Umbilical cord (tissue), 2 donors: Measurements from ENCODE around the gene OSBPL1A. TPM values are rescaled to one million over a fixed set of nuclear protein-coding genes. Genes with fewer than 3 reads are reported as not detected.

Experiments used
- DNase-seq: peaks from one replicate; pipeline ENCODE4 v3.0.0-alpha.2; 2015; ENCODE audit warnings: low spot score
- total RNA-seq: library from RNA; depleted of rRNA; stranded (reverse); fragments of >200 nt; gene quantifications from one replicate; pipeline ENCODE4 v1.2.3, GENCODE V29; 2014; ENCODE audit warnings: low replicate concordance; ENCODE audit not compliant: insufficient read depth

The OSBPL1A gene
- 47.2 TPM for total RNA-seq

GRCh38 chr18:24397694-24398368 is at the start of gene OSBPL1A:
TSS of gene OSBPL1A (minus strand) at chr18:24397824. CDS start at chr18:24377533, 20,291 bp downstream.
- DNase-seq, result peak; percentile 94

GRCh38 chr18:24446953-24447538 is 49.4 kb upstream of the OSBPL1A start:
- no peak for DNase-seq

GRCh38 chr18:24446453-24446852 is 48.8 kb upstream of the OSBPL1A start:
- DNase-seq, result no peak

GRCh38 chr18:24443870-24444269 is 46.2 kb upstream of the OSBPL1A start:
- no peak for DNase-seq

DNA sequence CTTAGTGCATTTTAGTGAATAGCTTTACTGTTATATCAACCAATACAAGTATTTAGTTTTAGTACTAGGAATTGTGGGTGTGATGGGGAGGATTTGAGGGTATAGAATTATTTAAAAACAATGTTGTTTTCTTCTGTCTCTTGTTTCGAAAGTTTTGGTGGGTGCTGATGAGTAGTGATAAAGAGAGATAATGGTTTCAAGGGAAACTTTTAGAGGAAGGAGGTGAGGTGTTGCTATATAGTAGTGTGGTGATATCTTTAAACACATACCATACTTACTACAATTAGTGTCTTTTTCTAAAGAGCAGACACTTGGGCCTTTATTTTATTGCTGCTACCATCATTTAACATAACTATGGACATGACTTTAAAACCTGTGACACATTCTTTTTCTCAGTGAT is 39.3 kb upstream of the OSBPL1A start:
- DNase-seq, result no peak

GRCh38 chr18:24432618-24433017 is 35.0 kb upstream of the OSBPL1A start:
- DNase-seq, result no peak

GRCh38 chr18:24429188-24429587 is 31.6 kb upstream of the OSBPL1A start:
- DNase-seq, result no peak

DNA sequence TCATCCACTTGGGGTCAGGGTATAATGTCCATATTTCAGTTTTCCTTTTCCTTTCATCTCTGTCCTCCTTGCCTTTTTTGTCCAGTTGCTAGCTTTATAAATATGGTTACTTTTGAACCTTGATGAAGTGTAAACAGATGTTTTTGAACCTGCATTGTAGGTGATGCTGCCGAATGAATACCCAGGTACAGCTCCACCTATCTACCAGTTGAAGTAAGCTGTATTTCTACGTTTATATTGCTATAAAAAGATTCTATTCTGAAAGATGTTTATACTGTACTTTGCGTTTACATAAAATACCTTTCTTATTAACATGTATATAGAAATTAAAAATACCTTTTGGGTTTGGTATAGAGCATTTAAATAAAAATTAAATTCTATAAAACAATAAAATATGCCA is 31.1 kb upstream of the OSBPL1A start:
- no peak for DNase-seq

GRCh38 chr18:24427484-24427883 is 29.9 kb upstream of the OSBPL1A start:
- no peak for DNase-seq

DNA sequence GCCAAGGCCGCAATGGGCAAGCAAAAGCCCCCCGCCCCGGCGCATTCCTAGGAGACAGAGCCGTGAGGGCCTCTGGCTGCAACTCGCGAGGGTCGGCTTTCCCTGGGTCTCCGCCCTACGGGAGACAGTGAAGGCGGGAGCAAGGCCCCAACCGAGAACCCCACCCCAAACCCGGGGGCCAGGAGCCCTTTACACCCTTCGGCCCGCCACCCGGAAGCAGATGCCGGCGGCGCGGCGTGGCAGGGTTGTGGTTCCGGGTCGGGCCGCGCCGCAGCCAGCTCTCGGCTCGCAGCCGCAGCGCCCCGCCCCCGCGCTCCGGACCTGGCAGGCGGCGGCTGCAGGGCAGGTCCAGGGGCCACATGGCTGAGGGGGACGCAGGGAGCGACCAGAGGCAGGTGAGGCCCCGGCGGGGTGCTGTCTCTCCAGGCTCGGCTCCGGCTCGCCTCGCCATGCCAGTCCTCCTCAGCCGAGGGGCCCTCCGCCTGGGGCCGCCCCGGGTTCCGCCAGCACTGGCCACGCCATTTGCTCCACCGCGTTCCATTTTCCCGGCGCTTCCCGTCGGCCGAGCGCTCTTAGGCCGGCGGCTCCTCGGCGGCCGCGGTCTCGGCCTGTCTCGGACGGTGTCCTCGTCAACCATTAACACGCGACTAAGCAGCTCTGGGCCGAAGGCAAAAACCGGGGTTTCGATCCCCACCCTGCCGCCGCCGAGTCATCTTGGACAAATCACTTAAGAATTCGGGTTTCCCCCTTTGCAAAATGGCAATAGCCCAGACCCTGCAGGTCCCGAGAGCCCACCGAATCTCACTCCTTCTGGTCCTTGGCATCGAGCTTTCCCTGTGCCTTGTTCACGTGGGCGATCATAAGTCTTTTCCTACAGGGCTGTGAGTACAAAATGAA is 29.0 kb upstream of the OSBPL1A start, which contains the start of gene IMPACT:
IMPACT (plus strand) TSS at position 273 of the 897 bp plus-strand sequence; CDS start at position 360, 87 bp downstream.
- peak; percentile 87 for DNase-seq

- no peak for DNase-seq
These were observed 28.4 kb upstream of the OSBPL1A start for GRCh38 chr18:24426073-24426397.

DNA sequence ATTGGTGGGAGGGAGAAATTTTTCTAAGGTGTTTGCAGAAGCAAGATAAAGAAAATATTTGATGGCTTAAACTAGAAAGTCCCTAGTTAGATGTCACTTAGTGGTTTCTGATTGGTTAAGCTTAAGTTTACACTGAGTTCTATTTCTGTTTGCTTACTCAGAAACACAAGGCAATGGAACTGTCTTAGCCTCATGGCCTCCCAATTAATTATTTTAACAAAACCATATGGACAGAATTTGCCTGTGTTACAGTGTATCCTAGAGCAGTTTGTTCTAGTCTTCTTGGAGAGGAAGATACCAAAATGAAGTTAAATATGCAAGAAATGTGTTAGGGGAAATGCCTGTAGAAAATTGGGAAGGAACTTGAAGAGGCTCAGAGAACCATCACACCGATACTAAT is 24.2 kb upstream of the OSBPL1A start:
- DNase-seq, result no peak

GRCh38 chr18:24420551-24420950 is 22.9 kb upstream of the OSBPL1A start:
- DNase-seq, result no peak

DNA sequence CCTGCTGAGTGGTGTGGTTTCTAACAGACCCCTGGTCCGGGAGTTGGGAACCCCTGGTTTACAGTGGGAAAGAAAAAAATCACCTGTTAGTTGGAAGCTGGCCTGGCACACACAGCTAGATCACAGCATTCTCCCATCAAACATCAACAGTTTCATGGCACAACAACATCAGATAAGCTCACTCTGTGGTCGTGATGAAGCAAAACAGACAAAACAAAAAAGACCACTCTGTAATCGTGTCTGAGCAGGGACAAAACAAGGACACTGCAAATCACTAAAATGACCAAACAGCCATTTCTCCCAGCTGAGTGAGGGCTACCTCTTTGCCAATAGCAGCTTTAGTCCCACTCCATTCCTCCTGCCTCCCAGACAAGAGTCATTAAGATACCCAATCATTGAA is 19.9 kb upstream of the OSBPL1A start:
- no peak for DNase-seq

- DNase-seq, result no peak
These were observed 16.9 kb upstream of the OSBPL1A start for GRCh38 chr18:24414349-24415003.

GRCh38 chr18:24413148-24413547 is 15.5 kb upstream of the OSBPL1A start:
- peak; percentile 47 for DNase-seq

DNA sequence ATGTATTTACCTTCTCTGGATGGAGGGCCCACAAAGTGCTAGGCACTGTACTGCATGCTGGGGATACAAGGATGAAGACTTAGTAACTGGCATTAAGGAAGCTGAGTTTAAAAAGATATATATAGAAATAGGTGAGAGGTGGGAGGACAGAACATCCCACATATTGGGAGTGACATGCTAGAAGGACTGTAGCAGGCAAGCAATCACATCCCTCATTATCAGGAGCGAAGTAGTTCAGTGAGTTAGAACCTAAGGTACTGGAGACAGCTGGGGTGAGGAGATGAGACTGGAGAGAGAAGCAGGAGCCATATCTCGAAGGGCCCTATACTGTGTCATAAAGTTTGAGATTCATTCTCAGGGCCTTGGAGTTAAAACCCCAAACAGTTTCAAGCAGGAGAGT is 10.9 kb upstream of the OSBPL1A start:
- DNase-seq, result no peak

DNA sequence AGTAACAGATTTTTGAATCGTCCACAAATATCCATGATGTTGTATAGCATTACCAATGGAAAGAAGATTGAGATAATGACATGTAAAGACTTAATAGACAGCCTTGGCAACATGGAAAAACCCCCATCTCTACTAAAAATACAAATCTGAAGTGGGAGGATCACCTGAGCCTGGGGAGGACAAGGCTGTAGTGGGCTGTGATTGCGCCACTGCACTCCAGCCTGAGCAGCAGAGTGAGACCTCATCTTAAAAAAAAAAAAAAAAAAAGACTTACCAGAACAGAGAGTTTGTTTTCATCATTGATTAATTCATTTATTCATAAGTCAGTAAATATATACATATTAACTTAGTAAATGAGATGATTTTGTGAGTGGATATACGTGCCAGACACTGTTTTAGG is 7.0 kb upstream of the OSBPL1A start:
- no peak for DNase-seq

- DNase-seq, result no peak
These were observed 5.5 kb upstream of the OSBPL1A start for GRCh38 chr18:24403076-24403475.

DNA sequence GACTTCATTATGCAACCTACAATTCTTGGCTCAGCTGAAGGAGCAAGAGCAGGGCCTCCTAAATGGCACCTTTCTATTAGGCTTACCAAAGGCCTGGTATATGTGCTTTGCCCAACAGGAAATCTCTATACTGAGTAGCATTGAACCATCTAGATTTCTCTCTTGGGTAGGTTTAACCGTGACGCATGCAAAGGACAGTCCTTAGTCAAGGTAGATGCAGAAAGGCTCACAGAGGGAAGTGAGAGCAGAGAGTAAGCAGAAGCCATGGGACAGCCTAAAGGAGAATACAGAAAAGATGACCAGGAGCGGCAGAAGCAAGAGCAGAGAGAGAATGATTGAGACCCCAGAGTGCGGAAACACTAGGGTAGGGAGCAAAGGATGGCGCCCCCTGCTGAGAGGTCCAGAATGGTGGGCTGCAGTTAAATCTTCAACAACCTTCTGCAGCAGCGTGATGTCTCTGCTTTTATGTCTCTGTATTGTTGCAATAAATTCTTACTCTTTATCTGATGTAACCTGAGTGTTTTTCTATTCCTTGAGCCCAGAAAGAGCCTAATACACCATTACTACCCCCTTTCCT is 4.7 kb upstream of the OSBPL1A start:
- no peak for DNase-seq

GRCh38 chr18:24400587-24400986 is 3.0 kb upstream of the OSBPL1A start:
- DNase-seq, result peak; percentile 93

- DNase-seq, result peak; percentile 89
These were observed 916 bp upstream of the OSBPL1A start for GRCh38 chr18:24398540-24398939.
